ENCODE data around the gene MAST4. TPM values are rescaled to one million over a fixed set of nuclear protein-coding genes. Genes with fewer than 3 reads are reported as not detected.

MAST4 gene
- total and polyA plus RNA-seq, 2 donors (not counting 1 experiment from before 2014, with no cell fraction given), result 2.5 to 57.1 TPM

- Histone ChIP-seq H3K9me3 (ENCODE audit: control extremely low read depth in 1 of 3, control insufficient read depth in 2 of 3, insufficient read depth in 1 of 3, low read length in 2 of 3) (no peaks in the 10 kb centered on the region), H3K4me1 (ENCODE audit: control insufficient read depth in 2 of 2, insufficient read depth in 2 of 2, low read length in 2 of 2) (no peaks in the 10 kb centered on the region), H4K20me1 (ENCODE audit: control insufficient read depth, insufficient read depth, low read length, poor library complexity, severe bottlenecking) (no peaks in the 10 kb centered on the region), H3K36me3 (replicated peaks in 1 of 2; ENCODE audit: control extremely low read depth in 1 of 2, control insufficient read depth in 1 of 2, extremely low read depth in 1 of 2, insufficient read depth in 2 of 2, low read length in 1 of 2) (no peaks in the 10 kb centered on the region), H3K4me3 (ENCODE audit: control extremely low read depth in 1 of 5, extremely low read depth in 1 of 5, insufficient read depth in 1 of 5, low read depth in 2 of 5, low read length in 4 of 5) (no peak overlapping the region), H3K4me2 (replicated peaks; ENCODE audit: low read depth, low read length, poor library complexity, severe bottlenecking) (no peak overlapping the region), H2AFZ (ENCODE audit: insufficient read depth, low read depth, low read length, poor library complexity, severe bottlenecking) (no peak overlapping the region), H3K27me3 (replicated peaks in 1 of 4; ENCODE audit: control extremely low read depth in 1 of 4, control insufficient read depth in 3 of 4, insufficient read depth in 4 of 4, low read length in 3 of 4) (peaks cover 0 to 4% (median 2%) of the 10 kb centered on the region in 4 experiments), H3K27ac (ENCODE audit: low read length in 2 of 2) (no peak overlapping the region), H3K79me2 (ENCODE audit: control insufficient read depth, insufficient read depth, low read length) (no peaks in the 10 kb centered on the region), H3K9ac (ENCODE audit: low read length) (no peak overlapping the region)
- no peak overlapping the region for H3K4me3 Mint-ChIP-seq
- WGBS (ENCODE audit: insufficient coverage), result 73% methylated on average over 2 of the region's 2 CpGs
- H3K27ac Mint-ChIP-seq, result no peak overlapping the region
- no peak for ATAC-seq (ENCODE audit: low read depth)
- POLR2A ChIA-PET, result no interaction called here
- H3K27me3 Mint-ChIP-seq, result peaks cover 28% of the 10 kb centered on the region
- no peak for DNase-seq
- H3K9me3 Mint-ChIP-seq (ENCODE audit: insufficient read depth), result no peaks in the 10 kb centered on the region
- CTCF ChIA-PET, result no interaction called here
- intact Hi-C loops (cut with micrococcal nuclease), result no loop called here
- no peaks in the 10 kb centered on the region for H3K4me1 Mint-ChIP-seq
- TF ChIP-seq CTCF (IDR thresholded peaks at IDR 0.05) (no peak), EZH2 (IDR thresholded peaks at IDR 0.05; ENCODE audit: borderline replicate concordance, insufficient read depth, low read depth, low read length, poor library complexity, severe bottlenecking) (no peak)
These were observed 263.3 kb downstream of the MAST4 start for GRCh38 chr5:66859526-66859925.

- 41% methylated on average over 7 of the region's 7 CpGs for WGBS (ENCODE audit: insufficient coverage)
- TF ChIP-seq EZH2 (IDR thresholded peaks at IDR 0.05; ENCODE audit: borderline replicate concordance, insufficient read depth, low read depth, low read length, poor library complexity, severe bottlenecking), result no peak
- TF ChIP-seq CTCF (IDR thresholded peaks at IDR 0.05), result no peak
These were observed 264.2 kb downstream of the MAST4 start for GRCh38 chr5:66860199-66860975.

More at GRCh38 chr5:66860199-66860975, 264.2 kb downstream of the MAST4 start:
- ChIA-PET CTCF (interaction anchor here (1.1 kb wide), 1 partner anchor 8 kb away, joined by 3 read pairs; no protein-coding TSS in a partner anchor), POLR2A (no interaction called here)
- intact Hi-C loops (cut with micrococcal nuclease), result no loop called here
- H3K27me3 Mint-ChIP-seq, result peaks cover 28% of the 10 kb centered on the region
- Histone ChIP-seq H3K4me3 (ENCODE audit: control extremely low read depth in 1 of 5, extremely low read depth in 1 of 5, insufficient read depth in 1 of 5, low read depth in 2 of 5, low read length in 4 of 5) (no peak overlapping the region), H3K27ac (ENCODE audit: low read length in 2 of 2) (no peak overlapping the region), H3K9me3 (ENCODE audit: control extremely low read depth in 1 of 3, control insufficient read depth in 2 of 3, insufficient read depth in 1 of 3, low read length in 2 of 3) (no peaks in the 10 kb centered on the region), H3K27me3 (replicated peaks in 1 of 4; ENCODE audit: control extremely low read depth in 1 of 4, control insufficient read depth in 3 of 4, insufficient read depth in 4 of 4, low read length in 3 of 4) (peaks cover 0 to 4% (median 2%) of the 10 kb centered on the region in 4 experiments), H3K4me2 (replicated peaks; ENCODE audit: low read depth, low read length, poor library complexity, severe bottlenecking) (no peak overlapping the region), H3K79me2 (ENCODE audit: control insufficient read depth, insufficient read depth, low read length) (no peaks in the 10 kb centered on the region), H4K20me1 (ENCODE audit: control insufficient read depth, insufficient read depth, low read length, poor library complexity, severe bottlenecking) (no peaks in the 10 kb centered on the region), H3K4me1 (ENCODE audit: control insufficient read depth in 2 of 2, insufficient read depth in 2 of 2, low read length in 2 of 2) (no peaks in the 10 kb centered on the region), H2AFZ (ENCODE audit: insufficient read depth, low read depth, low read length, poor library complexity, severe bottlenecking) (no peak overlapping the region), H3K36me3 (replicated peaks in 1 of 2; ENCODE audit: control extremely low read depth in 1 of 2, control insufficient read depth in 1 of 2, extremely low read depth in 1 of 2, insufficient read depth in 2 of 2, low read length in 1 of 2) (no peaks in the 10 kb centered on the region), H3K9ac (ENCODE audit: low read length) (no peak overlapping the region)
- DNase-seq, result no peak
- H3K4me3 Mint-ChIP-seq, result no peak overlapping the region
- H3K4me1 Mint-ChIP-seq, result no peaks in the 10 kb centered on the region
- no peak overlapping the region for H3K27ac Mint-ChIP-seq
- H3K9me3 Mint-ChIP-seq (ENCODE audit: insufficient read depth), result no peaks in the 10 kb centered on the region
- no peak for ATAC-seq (ENCODE audit: low read depth)

Measured in B cell (primary cell).